CD4-positive, alpha-beta T cell treated with Interleukin-15 for 1 hour (primary cell): ENCODE results near the gene IGFBP5.

Experiments used
- DNase-seq: peaks from one replicate; pipeline ENCODE4 v3.0.0-alpha.2; 2020

The IGFBP5 gene

DNA sequence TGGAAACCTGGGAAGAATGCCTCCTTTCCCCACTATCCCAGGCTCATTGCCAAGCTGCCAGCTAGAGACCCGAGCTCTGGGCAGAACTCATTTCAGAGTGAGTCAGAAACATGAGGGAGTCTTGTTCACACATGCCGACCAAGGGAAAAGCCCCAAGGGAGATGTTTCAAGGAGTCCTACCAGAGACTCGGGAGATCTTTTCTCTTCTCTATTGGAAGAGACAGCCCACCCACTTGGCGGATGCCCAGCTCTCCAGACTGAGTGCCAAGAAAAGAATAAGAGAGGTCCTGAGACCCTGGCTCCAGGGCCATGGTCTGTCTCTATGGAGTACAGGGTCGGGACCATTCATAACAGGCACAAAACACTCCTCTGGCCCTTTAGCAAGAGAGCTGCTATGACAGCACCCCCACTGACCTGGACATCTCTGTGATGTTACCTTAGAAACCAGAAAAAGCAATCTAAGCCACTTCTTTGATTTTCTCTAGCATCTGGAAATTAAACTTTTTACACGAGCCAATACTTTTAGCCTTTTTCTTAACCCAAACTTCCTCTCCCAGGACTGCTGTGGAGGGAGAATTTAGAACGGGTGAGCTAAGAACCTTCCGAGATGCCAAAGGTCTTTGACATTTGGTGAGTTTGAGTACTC lies 18.5 kb upstream of the IGFBP5 start:
- DNase-seq, result no peak

DNA sequence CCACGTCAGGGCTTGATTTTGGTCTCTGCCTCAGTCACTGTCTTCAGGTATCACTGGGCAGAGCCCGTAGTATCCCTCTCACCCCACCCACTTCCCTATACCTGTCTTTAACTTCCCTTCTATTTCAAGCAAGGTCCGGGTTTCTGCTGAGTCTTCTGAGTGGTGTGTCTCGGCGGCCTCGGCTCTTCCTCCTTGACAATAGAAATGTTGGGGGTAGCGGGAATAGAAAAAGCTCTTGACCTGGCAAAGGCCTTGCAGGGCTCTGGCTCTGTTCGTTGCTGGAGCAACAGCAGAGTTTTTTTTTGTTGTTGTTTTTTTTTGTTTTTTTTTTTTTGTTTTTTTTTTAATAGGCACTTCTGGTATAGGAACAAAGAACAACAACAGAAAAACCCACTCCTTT lies 16.0 kb upstream of the IGFBP5 start:
- no peak for DNase-seq

DNA sequence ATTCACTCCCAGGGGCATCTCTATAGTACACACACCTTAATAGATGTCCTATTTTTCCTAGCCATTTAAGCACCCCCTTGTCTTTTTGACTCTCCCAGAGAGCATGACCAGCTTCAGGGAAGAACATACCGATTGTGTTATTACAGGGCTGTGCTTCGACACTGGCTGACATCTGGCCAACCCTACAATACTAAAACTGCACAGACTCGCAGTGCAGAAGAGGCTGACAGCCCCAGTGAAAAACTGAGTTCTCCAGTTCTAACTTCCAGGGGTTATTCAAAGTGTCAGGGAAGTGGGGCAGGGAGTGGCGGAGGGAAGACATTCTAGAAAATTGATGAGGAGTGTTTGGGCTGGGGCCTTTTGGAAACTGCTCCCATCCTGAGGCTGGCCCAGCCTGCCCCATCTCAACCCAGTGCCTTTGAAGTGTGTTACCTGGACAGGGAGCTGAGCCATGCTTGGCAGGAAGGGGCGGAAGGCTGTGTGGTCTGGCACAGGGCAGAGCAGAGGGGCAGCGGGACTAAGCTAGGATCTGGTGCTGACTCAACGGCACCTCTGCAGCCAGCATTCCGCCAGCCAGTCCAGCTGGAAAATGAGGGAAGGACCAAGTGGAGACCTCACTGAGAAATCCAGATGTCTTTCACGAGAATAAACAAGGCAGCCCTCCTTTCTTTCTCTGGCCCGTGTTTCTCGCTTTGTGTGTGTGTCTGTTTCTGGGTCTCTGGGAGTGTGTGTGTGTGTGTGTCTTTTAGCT lies 15.4 kb upstream of the IGFBP5 start:
- DNase-seq, result no peak

DNA sequence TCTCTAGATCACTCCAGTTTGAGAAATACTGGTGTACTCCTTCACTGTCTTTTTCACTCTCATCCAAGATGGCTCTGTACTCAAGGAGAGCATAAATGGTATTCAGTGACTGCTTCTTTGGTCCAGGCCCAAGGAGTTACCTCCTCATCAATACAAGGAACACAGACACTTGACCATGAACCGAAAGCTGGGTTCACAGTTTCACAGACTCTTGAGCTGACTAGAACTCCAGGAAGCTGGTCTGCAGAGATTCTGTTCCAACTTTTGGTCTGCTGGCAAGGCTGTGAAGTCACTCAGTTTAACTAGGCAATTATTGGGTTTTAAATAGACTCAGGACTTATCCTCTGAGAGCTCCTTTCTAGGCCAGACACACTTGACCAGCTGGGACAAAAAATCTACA lies 7.4 kb upstream of the IGFBP5 start:
- DNase-seq, result no peak

DNA sequence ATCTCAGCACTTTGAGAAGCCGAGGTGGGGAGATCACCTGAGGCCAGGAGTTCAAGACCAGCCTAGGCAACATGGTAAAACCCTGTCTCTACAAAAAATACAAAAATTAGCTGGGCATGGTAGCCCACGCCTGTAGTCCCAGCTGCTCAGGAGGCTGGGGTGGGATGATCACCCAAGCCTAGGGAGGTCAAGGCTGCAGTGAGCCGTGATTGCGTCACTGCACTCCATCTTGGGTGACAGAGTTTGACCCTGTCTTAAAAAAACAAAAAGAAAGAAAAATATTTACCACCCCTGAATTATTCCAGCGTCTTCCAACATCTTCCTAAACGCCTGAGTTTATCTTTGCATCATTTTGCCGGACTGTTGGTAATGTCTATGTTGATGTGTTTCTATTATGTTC lies 6.2 kb upstream of the IGFBP5 start:
- no peak for DNase-seq

DNA sequence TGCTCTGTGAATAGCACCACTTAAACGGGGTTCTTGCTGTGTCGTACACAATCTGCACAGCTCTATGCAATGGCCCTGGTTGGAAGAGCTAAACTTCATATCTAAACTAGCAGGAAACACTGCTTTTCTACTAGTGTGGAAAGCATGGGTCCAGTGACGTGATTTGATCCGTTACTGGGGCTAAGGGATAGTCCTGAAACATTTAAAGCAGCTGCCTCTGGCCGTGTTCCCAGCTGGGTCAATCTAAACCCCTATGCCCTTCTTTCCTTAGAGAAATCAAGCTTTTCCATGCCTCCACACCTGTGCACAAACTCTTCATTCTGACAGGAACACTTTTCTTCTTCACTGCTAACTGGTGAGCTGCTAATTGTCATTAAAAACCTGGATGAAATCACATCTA lies 5.4 kb upstream of the IGFBP5 start:
- DNase-seq, result no peak

DNA sequence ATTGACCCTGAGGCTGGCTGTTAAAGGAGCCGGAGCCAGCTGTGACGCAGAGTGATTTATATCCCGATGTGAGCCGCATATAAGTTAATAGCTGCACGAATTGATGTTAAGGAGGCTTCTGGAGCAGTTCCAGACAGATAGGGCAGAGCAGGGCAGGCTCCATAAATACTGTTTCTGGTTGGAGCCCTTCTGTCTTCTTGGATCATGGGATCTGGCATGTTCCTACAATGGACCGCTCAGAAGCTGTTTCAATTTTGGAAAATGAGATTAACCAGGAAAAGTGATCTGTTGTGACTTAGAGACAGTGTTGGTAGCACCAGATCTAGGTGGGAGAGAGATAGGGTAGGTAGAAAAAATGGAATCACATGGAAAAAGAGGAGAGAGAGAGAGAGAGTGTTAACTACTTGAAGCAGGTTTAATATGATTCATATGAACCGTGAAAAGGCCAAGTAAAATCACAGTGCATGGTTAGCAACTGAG lies 4.8 kb upstream of the IGFBP5 start:
- DNase-seq, result no peak

DNA sequence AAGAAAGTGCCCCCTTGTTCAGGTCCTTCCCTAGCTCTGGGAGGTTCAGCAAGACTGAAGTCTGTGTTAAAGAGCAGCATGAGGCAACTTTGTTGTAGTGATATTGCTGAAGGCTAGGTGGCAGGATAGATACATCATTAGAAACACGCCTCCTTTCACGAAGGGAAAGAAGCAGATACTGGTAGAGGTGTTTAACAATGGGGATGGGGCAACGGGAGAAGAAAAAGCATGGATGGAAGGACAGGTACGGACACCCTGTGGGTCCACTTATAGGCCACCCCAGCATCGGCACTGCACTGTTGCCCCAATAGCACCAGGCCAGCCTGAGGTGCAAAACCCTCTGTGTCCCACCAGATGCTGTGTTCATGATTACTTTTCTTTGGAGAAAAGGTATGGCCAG lies 3.5 kb upstream of the IGFBP5 start:
- DNase-seq, result no peak

DNA sequence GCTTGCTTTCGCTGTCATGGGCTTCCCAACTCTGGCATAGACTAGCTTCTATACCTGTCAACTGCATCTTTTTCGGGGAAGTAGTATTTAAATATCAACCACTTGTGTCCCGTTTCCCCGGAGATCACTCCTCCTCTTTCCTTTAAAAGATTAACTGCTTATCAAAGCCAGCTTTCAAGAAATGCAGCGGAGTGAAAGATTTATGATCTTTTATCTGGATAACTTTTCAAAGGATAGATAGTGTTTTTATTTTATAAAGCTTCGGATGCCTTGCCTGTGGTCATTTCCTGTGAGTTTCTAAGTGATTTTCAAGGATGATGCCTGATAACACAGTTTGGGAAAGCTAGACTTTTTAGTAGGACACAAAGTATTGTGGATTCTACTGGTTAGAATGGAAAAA lies 2.9 kb upstream of the IGFBP5 start:
- no peak for DNase-seq

DNA sequence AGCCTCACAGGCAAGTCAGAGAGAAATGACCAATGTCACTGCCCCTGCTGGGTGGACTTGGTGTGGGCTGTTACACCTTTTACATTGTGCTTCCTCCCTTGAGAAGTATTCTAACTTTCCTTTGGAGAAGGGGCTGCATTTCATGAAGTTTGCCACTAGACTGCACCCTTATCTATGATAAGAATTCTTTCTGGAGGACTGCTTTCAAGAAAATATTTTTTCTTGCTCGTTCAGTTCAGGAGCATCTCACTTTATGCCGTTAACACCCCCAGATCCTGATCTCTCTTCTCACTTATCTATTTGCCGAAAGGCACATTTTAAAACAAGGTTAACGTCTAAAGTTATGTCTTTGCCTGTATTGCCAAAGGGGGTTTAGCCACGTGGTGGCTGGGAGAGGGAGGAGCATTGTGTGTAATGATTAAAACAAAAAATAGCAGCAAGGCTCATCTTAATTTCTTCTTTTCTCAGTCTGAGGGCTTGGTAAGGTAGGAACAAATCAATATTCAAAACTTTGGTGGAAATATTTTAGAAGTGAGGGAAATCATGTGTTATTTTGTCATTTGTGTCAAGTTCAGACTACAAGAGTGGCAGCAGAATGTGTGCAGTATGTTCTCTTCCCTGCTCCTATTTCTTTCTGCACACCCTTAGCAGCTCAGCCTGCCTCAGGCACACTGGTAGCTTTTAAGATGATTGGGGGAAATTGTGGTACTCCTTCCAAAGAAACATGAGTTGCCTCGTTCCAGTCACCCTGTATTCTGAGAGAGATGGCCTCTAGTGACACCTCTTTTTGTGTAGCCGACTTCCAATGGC lies 1.6 kb upstream of the IGFBP5 start:
- no peak for DNase-seq

DNA sequence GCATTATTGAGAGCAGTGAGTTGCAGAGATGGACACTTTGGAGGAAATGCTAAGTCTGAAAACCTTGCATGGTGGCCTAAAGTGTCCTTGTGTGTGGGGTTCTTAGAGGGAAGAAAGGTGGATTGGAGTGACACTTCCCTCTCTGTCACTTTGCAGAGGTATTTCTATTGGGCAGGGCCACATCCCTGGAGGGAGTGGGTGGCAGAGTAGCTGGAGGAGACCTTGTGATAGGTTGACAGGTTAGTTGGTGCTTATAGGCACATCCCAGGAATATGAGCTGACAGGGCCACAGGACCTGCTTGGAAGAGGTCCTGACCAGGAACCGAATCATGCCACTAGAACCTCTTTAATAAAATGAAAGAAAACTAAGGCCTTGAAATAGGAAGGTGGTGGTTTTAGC lies 972 bp upstream of the IGFBP5 start:
- no peak for DNase-seq

DNA sequence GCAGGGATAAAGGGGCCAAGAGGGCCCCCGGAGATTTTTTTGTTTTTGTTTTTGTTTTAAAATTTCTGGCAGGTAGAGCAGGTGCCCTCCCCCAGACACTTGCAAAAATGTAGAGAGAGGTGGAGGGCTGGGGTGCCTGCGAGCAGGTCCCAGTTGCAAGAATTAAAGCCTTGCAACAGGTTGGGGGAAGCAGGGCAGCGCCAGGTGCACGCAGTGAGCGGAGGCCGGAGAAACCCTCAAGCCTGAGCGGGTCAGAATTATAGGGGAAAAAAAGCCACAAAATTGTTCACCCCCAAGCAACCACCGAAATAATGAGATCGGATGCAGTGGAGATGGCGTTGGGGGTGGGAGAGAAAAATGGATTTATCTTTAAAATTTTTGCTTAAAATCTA lies 527 bp downstream of the IGFBP5 start:
- DNase-seq, result no peak

DNA sequence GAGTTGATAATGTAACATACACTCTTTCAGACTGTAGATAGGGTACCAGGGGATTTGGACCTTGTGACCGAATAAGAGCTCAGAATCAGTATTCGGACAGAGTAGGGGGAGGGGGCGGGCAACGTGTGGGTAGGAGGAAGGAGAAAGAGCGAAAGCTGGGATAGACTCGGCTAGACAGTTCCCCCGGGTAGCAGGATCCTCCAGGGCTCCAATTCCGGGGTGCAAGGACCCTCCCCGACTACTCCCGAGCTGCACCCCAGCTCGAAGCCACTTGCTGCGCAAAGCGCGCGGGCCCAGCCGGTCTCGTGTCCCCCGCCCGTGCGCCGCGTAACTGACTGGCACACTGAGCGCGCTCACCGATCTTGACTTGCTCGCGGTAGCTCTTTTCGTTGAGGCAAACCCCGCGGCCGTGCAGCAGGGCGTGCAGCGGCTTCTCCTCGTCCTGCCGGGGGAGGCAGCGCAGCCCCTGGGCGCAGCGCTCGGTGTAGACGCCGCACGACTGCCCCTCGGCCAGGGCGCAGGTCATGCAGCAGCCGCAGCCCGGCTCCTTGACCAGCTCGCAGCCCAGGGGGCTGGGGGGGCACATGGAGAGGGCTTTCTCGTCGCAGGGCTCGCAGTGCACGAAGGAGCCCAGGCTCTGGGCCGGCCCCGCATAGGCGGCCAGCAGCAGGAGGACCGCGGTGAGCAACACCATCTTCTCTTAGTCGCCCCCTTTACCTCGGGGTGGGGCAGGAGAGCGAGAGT lies 1.1 kb downstream of the IGFBP5 start:
- no peak for DNase-seq

DNA sequence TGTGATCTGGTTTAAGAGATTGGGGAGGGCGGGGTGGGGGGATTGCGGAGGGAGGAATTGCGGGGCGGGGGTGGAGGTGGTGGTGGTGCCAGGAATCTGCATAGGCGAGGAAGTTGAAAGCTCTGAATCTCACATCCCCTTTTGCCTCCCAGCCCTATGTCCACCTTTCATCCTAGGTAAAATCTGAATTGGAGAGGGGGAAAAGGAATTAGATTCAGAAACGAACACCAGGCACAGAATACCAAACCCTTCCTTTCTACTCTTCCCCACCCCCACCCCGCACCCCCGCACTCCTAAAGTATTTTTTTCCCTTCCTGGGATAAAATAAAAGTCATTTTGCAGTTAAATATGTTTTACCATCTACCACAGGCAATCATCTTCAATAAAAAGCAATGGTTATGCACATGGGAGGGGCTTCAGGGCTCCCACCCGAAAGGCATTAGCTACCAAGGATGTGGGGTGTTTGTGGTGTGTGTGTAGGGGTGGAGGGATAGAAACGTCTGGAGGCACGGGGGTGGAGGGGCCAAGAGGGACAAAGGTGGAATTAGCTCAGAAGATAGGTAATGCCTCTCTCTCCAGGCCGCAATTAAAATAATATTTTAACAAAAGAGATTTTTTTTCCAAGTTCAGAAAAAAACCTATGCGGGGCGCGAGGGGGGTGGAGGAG lies 1.8 kb downstream of the IGFBP5 start:
- no peak for DNase-seq

DNA sequence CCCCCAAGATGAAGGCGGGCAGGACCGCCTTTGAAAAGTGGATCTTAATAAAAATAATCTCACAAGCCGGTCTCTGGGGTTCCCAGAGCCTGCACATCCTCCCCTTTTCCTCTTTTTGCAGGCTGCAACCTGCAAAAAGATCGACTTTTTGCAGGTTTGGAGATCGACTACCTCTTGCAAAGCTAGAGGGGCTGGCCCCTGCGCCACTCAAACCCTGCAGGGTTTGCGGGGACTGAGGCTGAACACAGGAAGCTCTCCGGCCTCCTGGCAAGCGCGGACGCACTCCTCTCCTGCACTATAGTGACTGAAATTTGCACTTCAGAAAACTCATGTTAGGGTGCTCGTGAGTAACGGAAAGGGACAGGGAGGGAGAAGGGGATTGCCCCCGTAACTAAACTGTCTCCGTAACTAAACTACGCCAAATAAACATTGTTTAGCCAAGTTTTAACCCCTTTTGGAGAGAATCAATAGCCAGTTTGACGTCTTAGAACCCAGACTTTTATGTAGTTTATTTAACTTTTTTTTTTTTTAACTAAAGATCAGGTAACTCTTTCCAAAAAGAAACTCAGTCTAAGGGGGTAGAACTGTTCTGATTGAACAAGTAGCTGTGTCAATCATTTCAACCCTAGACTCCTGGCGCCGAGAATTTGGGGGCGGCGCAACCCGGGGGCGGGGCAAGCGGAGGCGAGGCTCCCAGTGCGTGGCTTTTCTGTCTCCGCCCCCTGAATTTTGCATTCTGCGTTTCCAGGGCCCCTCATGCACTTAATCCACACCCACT lies 2.5 kb downstream of the IGFBP5 start:
- peak; percentile 47 for DNase-seq

DNA sequence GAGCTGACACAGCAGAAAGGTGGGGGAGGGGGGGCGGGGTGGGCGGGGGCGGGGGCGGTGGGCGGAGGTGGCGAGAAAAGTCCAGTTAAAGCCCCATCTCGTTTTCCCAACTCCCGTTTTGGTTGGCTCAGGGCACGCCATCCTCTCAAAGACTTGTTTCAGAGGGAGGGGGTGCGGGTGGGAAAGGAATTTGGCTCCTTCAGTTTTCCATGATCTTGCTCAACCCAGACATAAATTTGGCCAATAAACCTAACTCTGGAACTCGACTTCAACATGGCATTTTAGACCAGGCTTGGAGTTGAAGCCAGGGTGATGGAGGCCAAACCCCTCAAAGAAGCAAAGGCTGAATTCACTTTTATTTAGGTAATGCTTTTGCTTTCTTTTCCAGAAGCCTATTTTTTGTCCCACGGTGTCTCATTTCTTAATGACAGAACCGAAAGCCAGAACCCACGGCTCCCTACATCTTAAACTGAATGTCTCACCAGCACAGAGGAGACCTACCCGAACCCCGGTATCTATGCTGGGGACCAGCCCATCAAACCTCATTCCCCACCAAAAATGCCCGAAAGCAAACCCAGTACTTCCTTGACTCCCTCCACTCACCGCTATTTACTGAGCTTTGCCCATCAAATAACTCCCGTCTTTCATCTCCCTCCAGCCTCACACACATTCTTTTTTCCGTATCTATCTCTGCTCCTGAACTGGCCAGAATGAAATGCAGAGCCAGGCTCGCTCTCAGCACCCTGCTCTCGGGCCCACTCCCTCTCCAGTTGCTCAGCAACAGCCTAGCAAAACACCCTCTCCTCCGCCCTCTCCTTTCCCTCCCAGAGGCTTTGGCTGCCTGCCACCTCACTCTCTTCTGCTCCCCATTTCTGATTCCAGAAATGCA lies 4.3 kb downstream of the IGFBP5 start:
- peak; percentile 23 for DNase-seq

DNA sequence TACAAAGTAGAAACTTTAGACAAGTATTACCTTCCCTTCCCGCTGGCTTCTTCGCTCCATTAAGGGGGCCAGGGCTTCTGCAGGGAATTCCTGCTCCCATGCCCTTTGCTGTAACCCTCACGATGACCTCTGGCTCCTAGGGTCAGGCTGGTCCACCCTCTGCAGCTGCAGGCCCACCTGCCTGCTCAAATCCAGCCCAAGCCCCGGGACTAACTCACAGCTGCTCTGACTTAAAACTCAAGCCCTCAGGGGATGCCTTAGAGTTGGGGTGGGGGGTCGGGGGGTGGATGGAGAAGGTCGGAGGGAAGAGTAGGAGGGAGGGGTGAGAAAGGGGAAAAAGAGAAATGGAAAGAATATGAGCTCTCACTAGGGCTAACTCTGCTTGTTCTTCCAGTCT lies 4.9 kb downstream of the IGFBP5 start:
- DNase-seq, result no peak

DNA sequence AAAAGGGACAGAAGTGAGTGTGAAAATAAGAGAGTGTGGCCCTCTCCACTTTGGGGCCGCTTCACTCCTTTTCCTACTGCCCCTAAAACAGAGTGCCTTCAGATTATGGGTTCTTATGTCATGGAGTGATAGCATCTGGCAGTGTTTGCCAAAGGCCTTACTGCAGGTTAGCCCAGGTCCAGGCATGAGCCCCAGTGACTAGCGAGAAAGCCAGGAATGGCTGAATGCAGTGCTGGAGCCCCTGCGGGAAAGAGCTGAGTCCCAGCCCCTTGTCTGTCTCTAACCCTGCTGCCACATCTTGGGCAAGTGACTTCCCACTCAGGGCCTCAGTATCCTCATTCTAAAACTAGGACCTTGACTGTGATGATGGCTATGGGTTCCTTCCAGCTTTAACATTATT lies 6.0 kb downstream of the IGFBP5 start:
- DNase-seq, result no peak

DNA sequence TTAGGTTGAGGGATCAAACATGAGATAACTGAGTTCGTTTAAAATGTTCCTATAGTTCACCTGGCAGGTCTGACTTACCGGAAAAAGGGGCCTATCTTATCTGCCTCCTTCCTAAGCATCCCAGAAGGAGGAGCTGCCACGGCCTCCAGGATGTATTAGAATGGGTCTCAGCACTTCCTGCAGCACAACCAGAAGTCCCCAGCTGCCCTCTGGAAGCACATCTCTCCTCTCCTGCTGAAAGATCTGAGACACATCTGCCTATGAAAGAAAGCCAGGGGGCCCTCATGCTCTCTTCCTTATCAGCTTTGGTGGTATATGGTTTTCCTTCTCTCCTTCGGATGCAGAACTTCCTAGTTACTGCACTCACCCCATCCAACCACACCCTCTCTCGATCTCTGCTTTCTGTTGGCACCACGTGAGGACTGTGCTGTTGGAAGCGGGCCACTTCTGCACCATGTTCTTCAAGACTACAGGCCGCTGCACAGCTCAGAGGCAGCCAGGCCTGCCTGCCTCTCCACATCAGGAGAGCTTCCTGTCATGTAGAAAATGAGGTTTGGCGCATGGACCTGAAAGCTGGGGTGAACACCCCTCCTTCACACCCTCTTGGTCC lies 6.5 kb downstream of the IGFBP5 start:
- no peak for DNase-seq

DNA sequence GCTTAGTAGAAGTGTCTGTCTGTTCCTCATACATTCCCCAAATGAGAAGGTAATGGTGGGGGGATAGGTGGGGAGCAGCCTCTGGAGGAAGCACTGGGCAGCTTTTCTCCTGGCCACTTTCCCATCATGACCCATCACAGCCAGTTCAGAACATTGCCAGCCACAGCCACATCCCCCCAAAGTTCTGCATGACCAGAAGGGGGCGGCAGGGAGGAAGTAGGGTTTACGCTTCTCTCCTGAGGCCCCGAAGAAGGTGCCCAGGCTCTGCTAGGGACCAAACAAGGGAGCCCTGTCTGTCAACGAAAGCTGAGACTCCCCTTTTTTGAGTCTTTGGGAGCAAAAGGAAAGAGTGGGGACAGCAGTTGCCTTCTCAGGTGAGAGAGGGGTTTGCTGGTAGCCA lies 7.7 kb downstream of the IGFBP5 start:
- DNase-seq, result no peak
